Measurements from ENCODE around the gene SPO11.

The SPO11 gene

GRCh38 chr20:57309544-57310115 lies 20.0 kb upstream of the SPO11 start:
- no peak for FAIRE-seq
- no peak for DNase-seq (ENCODE audit: insufficient read length, low spot score)

- no peak for DNase-seq (ENCODE audit: insufficient read length, low spot score)
- no peak for FAIRE-seq
Measured at GRCh38 chr20:57310821-57311514, 18.6 kb upstream of the SPO11 start.

- DNase-seq (ENCODE audit: insufficient read length, low spot score) (no peak), FAIRE-seq (peak; percentile 95)
Measured at GRCh38 chr20:57312138-57312537, 17.5 kb upstream of the SPO11 start.

GRCh38 chr20:57313230-57313629 lies 16.4 kb upstream of the SPO11 start:
- DNase-seq (ENCODE audit: insufficient read length, low spot score) (no peak), FAIRE-seq (peak; percentile 94)

- FAIRE-seq = peak; percentile 20
- no peak for DNase-seq (ENCODE audit: insufficient read length, low spot score)
Measured at GRCh38 chr20:57313951-57314350, 15.7 kb upstream of the SPO11 start.

GRCh38 chr20:57315083-57315975 lies 14.3 kb upstream of the SPO11 start:
- DNase-seq (ENCODE audit: insufficient read length, low spot score) (no peak), FAIRE-seq (peak; percentile 94)

- DNase-seq (ENCODE audit: insufficient read length, low spot score) (no peak), FAIRE-seq (no peak)
Measured at GRCh38 chr20:57315976-57316480, 13.6 kb upstream of the SPO11 start.

GRCh38 chr20:57316795-57317201 lies 12.8 kb upstream of the SPO11 start:
- peak; percentile 76 for FAIRE-seq

GRCh38 chr20:57317316-57317788 lies 12.3 kb upstream of the SPO11 start:
- DNase-seq (ENCODE audit: insufficient read length, low spot score) = no peak
- no peak for FAIRE-seq

More at GRCh38 chr20:57316795-57317201, 12.8 kb upstream of the SPO11 start:
- no peak for DNase-seq (ENCODE audit: insufficient read length, low spot score)

- DNase-seq (ENCODE audit: insufficient read length, low spot score) (no peak), FAIRE-seq (peak; percentile 89)
Measured at GRCh38 chr20:57317789-57318371, 11.7 kb upstream of the SPO11 start.

GRCh38 chr20:57319584-57319983 lies 10.0 kb upstream of the SPO11 start:
- FAIRE-seq (peak; percentile 96), DNase-seq (ENCODE audit: insufficient read length, low spot score) (no peak)

GRCh38 chr20:57320358-57320757 lies 9.2 kb upstream of the SPO11 start:
- FAIRE-seq (no peak), DNase-seq (ENCODE audit: insufficient read length, low spot score) (no peak)

GRCh38 chr20:57321142-57321541 lies 8.5 kb upstream of the SPO11 start:
- peak; percentile 93 for FAIRE-seq

GRCh38 chr20:57322476-57322875 lies 7.1 kb upstream of the SPO11 start:
- peak; percentile 44 for FAIRE-seq
- no peak for DNase-seq (ENCODE audit: insufficient read length, low spot score)

More at GRCh38 chr20:57321142-57321541, 8.5 kb upstream of the SPO11 start:
- DNase-seq (ENCODE audit: insufficient read length, low spot score) = no peak

GRCh38 chr20:57323034-57323433 lies 6.6 kb upstream of the SPO11 start:
- DNase-seq (ENCODE audit: insufficient read length, low spot score) (no peak), FAIRE-seq (peak; percentile 88)

- no peak for FAIRE-seq
- no peak for DNase-seq (ENCODE audit: insufficient read length, low spot score)
Measured at GRCh38 chr20:57325632-57326356, 3.8 kb upstream of the SPO11 start.

GRCh38 chr20:57326667-57327455 lies 2.7 kb upstream of the SPO11 start:
- DNase-seq (ENCODE audit: insufficient read length, low spot score) (no peak), FAIRE-seq (peak; percentile 80)

- FAIRE-seq (peak; percentile 97), DNase-seq (ENCODE audit: insufficient read length, low spot score) (no peak)
Measured at GRCh38 chr20:57327820-57328219, 1.8 kb upstream of the SPO11 start.

- no peak for DNase-seq (ENCODE audit: insufficient read length, low spot score)
- no peak for FAIRE-seq
Measured at GRCh38 chr20:57330998-57331397, 1.4 kb downstream of the SPO11 start.
